Measurements from ENCODE around the gene PGRMC2.
A peak's percentile ranks its signal among the peaks of the same experiment; 100 is the strongest.

PGRMC2 gene

GRCh38 chr4:128332081-128332480, 44.5 kb upstream of the PGRMC2 start:
- Histone ChIP-seq H3K27ac (ENCODE audit: extremely low read depth, low read depth, low read length) (no peak overlapping the region), H3K4me1 (ENCODE audit: control insufficient read depth, insufficient read depth, low read length) (no peaks in the 10 kb centered on the region), H3K4me3 (ENCODE audit: low read depth, low read length) (no peak overlapping the region), H3K36me3 (ENCODE audit: control insufficient read depth in 2 of 2, insufficient read depth in 1 of 2, low read length in 2 of 2) (no peaks in the 10 kb centered on the region), H3K9me3 (ENCODE audit: control insufficient read depth, insufficient read depth, low read depth, low read length) (no peaks in the 10 kb centered on the region)
- CTCF ChIA-PET, result no interaction called here
- TF ChIP-seq ZNF837 (tag by site-specific recombination; IDR thresholded peaks at IDR 0.05) (no peak), ZNF692 (tag by site-specific recombination; IDR thresholded peaks at IDR 0.05) (no peak), WT1 (tag by site-specific recombination; IDR thresholded peaks at IDR 0.05) (no peak), PRDM1 (tag by site-specific recombination; IDR thresholded peaks at IDR 0.05) (no peak), SCRT2 (tag by site-specific recombination; IDR thresholded peaks at IDR 0.05) (no peak), ZSCAN16 (tag by site-specific recombination; IDR thresholded peaks at IDR 0.05) (no peak)
- POLR2A ChIA-PET, result no interaction called here

- TF ChIP-seq ZNF341 (tag by site-specific recombination; IDR thresholded peaks at IDR 0.05; ENCODE audit: low read depth), result 0 out of 2 replicates have a peak, but pooled peaks have one; percentile 17
- TF ChIP-seq ZEB2 (tag by site-specific recombination; IDR thresholded peaks at IDR 0.05), result no peak
- ChIA-PET POLR2A (no interaction called here), CTCF (no interaction called here)
- no peaks in the 10 kb centered on the region for H3K9me3 ChIP-seq (ENCODE audit: control insufficient read depth, insufficient read depth, low read depth, low read length)
- H3K36me3 ChIP-seq (ENCODE audit: control insufficient read depth in 2 of 2, insufficient read depth in 1 of 2, low read length in 2 of 2), result no peaks in the 10 kb centered on the region
- H3K27ac ChIP-seq (ENCODE audit: extremely low read depth, low read depth, low read length), result no peak overlapping the region
- no peak overlapping the region for H3K4me3 ChIP-seq (ENCODE audit: low read depth, low read length)
- H3K4me1 ChIP-seq (ENCODE audit: control insufficient read depth, insufficient read depth, low read length), result no peaks in the 10 kb centered on the region
Measured at GRCh38 chr4:128329638-128330037, 42.0 kb upstream of the PGRMC2 start.

GRCh38 chr4:128328106-128328505, 40.5 kb upstream of the PGRMC2 start:
- ChIA-PET CTCF (interaction anchor here (0.6 kb wide), 1 partner anchor 50 kb away, joined by 3 read pairs; no protein-coding TSS in a partner anchor), POLR2A (no interaction called here)
- no peak for TF ChIP-seq YY1 (tag by site-specific recombination; IDR thresholded peaks at IDR 0.05)
- no peak for TF ChIP-seq ZNF138 (tag by site-specific recombination; IDR thresholded peaks at IDR 0.05; ENCODE audit: borderline replicate concordance)
- TF ChIP-seq ZNF600 (tag by site-specific recombination; IDR thresholded peaks at IDR 0.05), result no peak
- TF ChIP-seq KLF8 (tag by site-specific recombination; IDR thresholded peaks at IDR 0.05), result no peak
- no peak for TF ChIP-seq RBAK (tag by site-specific recombination; IDR thresholded peaks at IDR 0.05)
- no peak for TF ChIP-seq ZNF239 (tag by site-specific recombination; IDR thresholded peaks at IDR 0.05)
- no peak for TF ChIP-seq HIC1 (tag by site-specific recombination; IDR thresholded peaks at IDR 0.05)
- TF ChIP-seq KLF9 (tag by site-specific recombination; IDR thresholded peaks at IDR 0.05; ENCODE audit: low read depth), result no peak
- TF ChIP-seq ZFP41 (tag by site-specific recombination; IDR thresholded peaks at IDR 0.05; ENCODE audit: borderline replicate concordance), result no peak
- no peak for TF ChIP-seq ZSCAN4 (tag by site-specific recombination; IDR thresholded peaks at IDR 0.05)
- TF ChIP-seq ZNF292 (tag by site-specific recombination; IDR thresholded peaks at IDR 0.05; ENCODE audit: borderline replicate concordance, low read depth), result no peak
- TF ChIP-seq ZNF19 (tag by site-specific recombination; IDR thresholded peaks at IDR 0.05; ENCODE audit: low read depth), result no peak
- TF ChIP-seq ZNF596 (tag by site-specific recombination; IDR thresholded peaks at IDR 0.05), result no peak
- TF ChIP-seq ZNF843 (tag by site-specific recombination; IDR thresholded peaks at IDR 0.05), result no peak
- no peak for TF ChIP-seq SCRT1 (tag by site-specific recombination; IDR thresholded peaks at IDR 0.05; ENCODE audit: borderline replicate concordance)
- no peak for TF ChIP-seq REPIN1 (tag by site-specific recombination; IDR thresholded peaks at IDR 0.05; ENCODE audit: low read depth)
- Histone ChIP-seq H3K27ac (ENCODE audit: extremely low read depth, low read depth, low read length) (no peak overlapping the region), H3K9me3 (ENCODE audit: control insufficient read depth, insufficient read depth, low read depth, low read length) (no peaks in the 10 kb centered on the region), H3K4me1 (ENCODE audit: control insufficient read depth, insufficient read depth, low read length) (no peaks in the 10 kb centered on the region), H3K36me3 (ENCODE audit: control insufficient read depth in 2 of 2, insufficient read depth in 1 of 2, low read length in 2 of 2) (no peaks in the 10 kb centered on the region), H3K4me3 (ENCODE audit: low read depth, low read length) (no peak overlapping the region)
